MCF 10A (cell line): ENCODE results near the gene EZR. TPM values are rescaled to one million over a fixed set of nuclear protein-coding genes. Genes with fewer than 3 reads are reported as not detected.

Source experiments
- BruUV-seq: library from RNA; stranded (reverse); fragments of 400-500 nt; replicated peaks from 2 replicates; lab custom pipeline; 2021; lab: Mats Ljungman, UMichigan
- CTCF ChIA-PET: fragments of 300-600 bp; sonication (Branson Sonifier 250); formaldehyde crosslinking; extraction: SDS; loops from one replicate; lab custom pipeline; 2021; ENCODE audit warnings: antibody characterized with exemption, inconsistent platforms; lab: Yijun Ruan, JAX
- POLR2A ChIA-PET: fragments of 300-600, 350-650 bp; sonication (Branson Sonifier 250); formaldehyde crosslinking; extraction: SDS; loops from one replicate; lab custom pipeline; 2020; ENCODE audit warnings: antibody characterized with exemption, inconsistent platforms; lab: Yijun Ruan, JAX
- DNase-seq: peaks from one replicate; pipeline ENCODE4 v3.0.0-alpha.2; 2018; ENCODE audit not compliant: unreplicated experiment
- H3K27ac Mint-ChIP-seq: one replicate; pipeline ENCODE4 v1.8.0; 2022; ENCODE audit warnings: mild to moderate bottlenecking, low read depth, mixed read lengths; ENCODE audit not compliant: unreplicated experiment
- H3K27me3 Mint-ChIP-seq: one replicate; pipeline ENCODE4 v1.8.0; 2022; ENCODE audit warnings: mixed read lengths; ENCODE audit not compliant: insufficient read depth, unreplicated experiment
- H3K36me3 Mint-ChIP-seq: one replicate; pipeline ENCODE4 v1.8.0; 2022; ENCODE audit warnings: mild to moderate bottlenecking, moderate library complexity, mixed read lengths; ENCODE audit not compliant: insufficient read depth, unreplicated experiment
- H3K4me1 Mint-ChIP-seq: one replicate; pipeline ENCODE4 v1.8.0; 2022; ENCODE audit warnings: mixed read lengths; ENCODE audit not compliant: insufficient read depth, unreplicated experiment
- H3K4me3 Mint-ChIP-seq: one replicate; pipeline ENCODE4 v1.8.0; 2022; ENCODE audit warnings: mild to moderate bottlenecking, moderate library complexity, mixed read lengths; ENCODE audit not compliant: unreplicated experiment
- H3K9me3 Mint-ChIP-seq: one replicate; pipeline ENCODE4 v1.8.0; 2022; ENCODE audit warnings: mixed read lengths; ENCODE audit not compliant: unreplicated experiment
- CTCF ChIP-seq: fragments of 200-600 bp; IDR thresholded peaks from one replicate; pipeline ENCODE4 v1.8.0; 2022; ENCODE audit warnings: antibody characterized with exemption, mild to moderate bottlenecking; ENCODE audit not compliant: unreplicated experiment
- intact Hi-C: fragments of 100-400 bp; cut with micrococcal nuclease; formaldehyde crosslinking; loops from 2 replicates; pipeline ENCODE4 v1.14.1; 2022
- total RNA-seq: library from RNA; stranded (reverse); gene quantifications from 2 replicates; pipeline ENCODE4 v1.2.3, GENCODE V29; 2022

EZR gene
- total RNA-seq, 1 experiment from 2014 or later = 243 TPM

GRCh38 chr6:158865769-158866168 is 46.6 kb upstream of the EZR start:
- Mint-ChIP-seq H3K27ac (no peak overlapping the region), H3K9me3 (no peaks in the 10 kb centered on the region)

GRCh38 chr6:158863646-158864045 is 44.5 kb upstream of the EZR start:
- H3K27ac Mint-ChIP-seq = no peak overlapping the region

More at GRCh38 chr6:158865769-158866168, 46.6 kb upstream of the EZR start:
- Mint-ChIP-seq H3K36me3 (peaks cover 15% of the 10 kb centered on the region), H3K27me3 (no peaks in the 10 kb centered on the region), H3K4me1 (peaks cover 14% of the 10 kb centered on the region), H3K4me3 (no peak overlapping the region)
- intact Hi-C loops = no loop called here
- TF ChIP-seq CTCF = no peak
- BruUV-seq = no TSS peak
- ChIA-PET POLR2A (interaction anchor here (7.0 kb wide), 1 partner anchor 13 kb away, joined by 91 read pairs; no protein-coding TSS in a partner anchor), CTCF (interaction anchor here (2.0 kb wide), 1 partner anchor 12 kb away, joined by 7 read pairs; no protein-coding TSS in a partner anchor)
- DNase-seq = no peak

GRCh38 chr6:158861686-158862381 is 42.7 kb upstream of the EZR start:
- intact Hi-C loops = no loop called here
- DNase-seq = no peak

More at GRCh38 chr6:158863646-158864045, 44.5 kb upstream of the EZR start:
- Mint-ChIP-seq H3K36me3 (peaks cover 10% of the 10 kb centered on the region), H3K4me3 (no peak overlapping the region), H3K4me1 (no peaks in the 10 kb centered on the region), H3K27me3 (no peaks in the 10 kb centered on the region), H3K9me3 (no peaks in the 10 kb centered on the region)
- BruUV-seq = no TSS peak
- ChIA-PET POLR2A (no interaction called here), CTCF (interaction anchor here (1.3 kb wide), 1 partner anchor 41 kb away, joined by 4 read pairs; no protein-coding TSS in a partner anchor)
- intact Hi-C loops = no loop called here
- DNase-seq = no peak
- TF ChIP-seq CTCF = no peak

More at GRCh38 chr6:158861686-158862381, 42.7 kb upstream of the EZR start:
- Mint-ChIP-seq H3K27me3 (no peaks in the 10 kb centered on the region), H3K36me3 (no peaks in the 10 kb centered on the region), H3K4me3 (no peak overlapping the region), H3K9me3 (no peaks in the 10 kb centered on the region), H3K4me1 (no peaks in the 10 kb centered on the region), H3K27ac (no peak overlapping the region)
- BruUV-seq = no TSS peak
- no peak for TF ChIP-seq CTCF
- POLR2A ChIA-PET = interaction anchor here (1.1 to 2.1 kb wide), 2 partner anchors 8 to 31 kb away, joined by 3 to 4 read pairs; no protein-coding TSS in a partner anchor
- CTCF ChIA-PET = interaction anchor here (1.4 kb wide), 1 partner anchor 16 kb away, joined by 3 read pairs; no protein-coding TSS in a partner anchor
